SHP77 treated with DMSO at 0.1 percent for 48 hours (cell line): Measurements from ENCODE around the gene DLGAP5.

Experiments
- DNase-seq: peaks from one replicate; lab custom pipeline; 2025; lab: John Stamatoyannopoulos, UW

The DLGAP5 gene

GRCh38 chr14:55191203-55192053 is at the start of gene DLGAP5:
TSS of gene DLGAP5 (minus strand) at chr14:55191585. CDS start at chr14:55189179, 2,406 bp downstream.
- DNase-seq: peak; percentile 95

- no peak for DNase-seq
Measured at GRCh38 chr14:55240526-55241178, 49.3 kb upstream of the DLGAP5 start.

- no peak for DNase-seq
Measured at GRCh38 chr14:55239320-55239719, 47.9 kb upstream of the DLGAP5 start.

- DNase-seq: no peak
Measured at GRCh38 chr14:55238019-55238680, 46.8 kb upstream of the DLGAP5 start.

GRCh38 chr14:55233591-55233990 is 42.2 kb upstream of the DLGAP5 start:
- no peak for DNase-seq

- DNase-seq: no peak
Measured at GRCh38 chr14:55228261-55228660, 36.9 kb upstream of the DLGAP5 start.

- DNase-seq: no peak
Measured at GRCh38 chr14:55223364-55223763, 32.0 kb upstream of the DLGAP5 start.

GRCh38 chr14:55221968-55222367 is 30.6 kb upstream of the DLGAP5 start:
- no peak for DNase-seq

- no peak for DNase-seq
Measured at GRCh38 chr14:55221186-55221585, 29.8 kb upstream of the DLGAP5 start.

GRCh38 chr14:55220230-55220629 is 28.8 kb upstream of the DLGAP5 start:
- no peak for DNase-seq

GRCh38 chr14:55212634-55213033 is 21.2 kb upstream of the DLGAP5 start:
- peak; percentile 76 for DNase-seq

GRCh38 chr14:55207832-55208231 is 16.4 kb upstream of the DLGAP5 start:
- DNase-seq: no peak

- no peak for DNase-seq
Measured at GRCh38 chr14:55206175-55206693, 14.8 kb upstream of the DLGAP5 start.

- DNase-seq: no peak
Measured at GRCh38 chr14:55201219-55202101, 10.1 kb upstream of the DLGAP5 start.

GRCh38 chr14:55200651-55201050 is 9.3 kb upstream of the DLGAP5 start:
- no peak for DNase-seq

GRCh38 chr14:55198749-55199148 is 7.4 kb upstream of the DLGAP5 start:
- DNase-seq: no peak

GRCh38 chr14:55194656-55195355 is 3.4 kb upstream of the DLGAP5 start:
- no peak for DNase-seq

GRCh38 chr14:55192054-55192621 is 753 bp upstream of the DLGAP5 start:
- DNase-seq: no peak

- no peak for DNase-seq
Measured at GRCh38 chr14:55190906-55191202, 531 bp downstream of the DLGAP5 start.

- no peak for DNase-seq
Measured at GRCh38 chr14:55188686-55189295, 2.6 kb downstream of the DLGAP5 start.
